Thyroid gland (tissue), 4 donors: ENCODE data around the gene ATP6V0A1. TPM values are rescaled to one million over a fixed set of nuclear protein-coding genes. Genes with fewer than 3 reads are reported as not detected.
"Not testable (repeated sequence)": the region's sequence is repeated elsewhere in the genome, so short reads cannot be mapped to it uniquely, and the experiment has no call there.

ENCODE experiments used
- DNase-seq, 2 donors: peaks; one replicate each; pipeline ENCODE4 v3.0.0-alpha.2; 2019
- H3K27ac ChIP-seq, 3 donors: fragments of 200-600 bp; sonication (generic); 1 replicate in 2 of 3; 2 replicates in 1 of 3; pipeline ENCODE4 v1.5.1; 2016 to 2019; ENCODE audit warnings: mild to moderate bottlenecking in 1 of 3, moderate library complexity in 1 of 3
- H3K27me3 ChIP-seq: fragments of 200-600 bp; sonication (generic); one replicate; pipeline ENCODE4 v1.5.1; 2019
- H3K36me3 ChIP-seq, 2 donors: fragments of 200-600 bp; sonication (generic); one replicate each; pipeline ENCODE4 v1.5.1; 2016 to 2019
- H3K4me1 ChIP-seq, 2 donors: fragments of 200-600 bp; sonication (generic); one replicate each; pipeline ENCODE4 v1.5.1; 2017 to 2019
- H3K4me3 ChIP-seq, 3 donors: fragments of 200-600 bp; sonication (generic); replicated peaks in 1 of 3; 1 replicate in 2 of 3; 2 replicates in 1 of 3; pipeline ENCODE4 v1.5.1; 2016; ENCODE audit warnings: mild to moderate bottlenecking in 1 of 3
- H3K9me3 ChIP-seq: fragments of 200-600 bp; sonication (generic); one replicate; pipeline ENCODE4 v1.5.1; 2017
- CTCF ChIP-seq, 6 experiments: fragments of 200-600 bp in 3 of 6; fragments of 450-650 bp in 3 of 6; sonication (generic) in 3 of 6; IDR thresholded peaks; one replicate each; pipeline ENCODE4 v1.5.1; 2016 to 2019; ENCODE audit warnings: antibody characterized with exemption in 6 of 6, mild to moderate bottlenecking in 2 of 6, inconsistent platforms in 1 of 6, moderate library complexity in 1 of 6
- POLR2A ChIP-seq, 2 donors: fragments of 450-650 bp; IDR thresholded peaks; one replicate each; pipeline ENCODE4 v1.6.1; 2017; ENCODE audit warnings: antibody characterized with exemption in 2 of 2, mild to moderate bottlenecking in 2 of 2, moderate library complexity in 1 of 2
- WGBS, 2 donors: methylation state at CpG; one replicate each; pipeline ENCODE4 v1.1.5; 2017; 5-methylcytosine and 5-hydroxymethylcytosine counted together
- intact Hi-C: fragments of 100-400 bp; cut with DNase I; formaldehyde crosslinking; loops from one replicate; pipeline ENCODE4 v1.15.1; 2023
- total RNA-seq, 4 donors: library from RNA; depleted of rRNA; stranded (reverse); fragments of >200 nt; gene quantifications; one replicate each; pipeline ENCODE4 v1.2.3, GENCODE V29; 2016

ATP6V0A1 gene
- total RNA-seq, 4 donors from 2014 or later: 75.5 to 195 (median 121) TPM

- no peaks in the 10 kb centered on the region for H3K9me3 ChIP-seq
- 96 to 98% methylated on average over 5 of the region's 5 CpGs for WGBS, 2 donors
- DNase-seq: no peak
- no peaks in the 10 kb centered on the region for H3K27me3 ChIP-seq
- H3K27ac ChIP-seq: no peak overlapping the region
- intact Hi-C loops: no loop called here
- TF ChIP-seq CTCF (IDR thresholded peaks at IDR 0.05) (no peak), POLR2A (IDR thresholded peaks at IDR 0.05) (no peak)
- H3K4me1 ChIP-seq: peaks cover 8 to 19% of the 10 kb centered on the region in 2 donors
- H3K36me3 ChIP-seq: peaks cover 16 to 19% of the 10 kb centered on the region in 2 donors
- no peak overlapping the region for H3K4me3 ChIP-seq
Observed at GRCh38 chr17:42537826-42538451, 79.3 kb downstream of the ATP6V0A1 start.

GRCh38 chr17:42538482-42538881, 79.8 kb downstream of the ATP6V0A1 start:
- no peak for DNase-seq
- intact Hi-C loops: no loop called here
- 96 to 98% methylated on average over 14 of the region's 14 CpGs for WGBS, 2 donors
- H3K27me3 ChIP-seq: no peaks in the 10 kb centered on the region
- no peak overlapping the region for H3K27ac ChIP-seq
- TF ChIP-seq CTCF (IDR thresholded peaks at IDR 0.05): no peak
- no peak for TF ChIP-seq POLR2A (IDR thresholded peaks at IDR 0.05)
- no peak overlapping the region for H3K4me3 ChIP-seq
- peaks cover 19 to 21% of the 10 kb centered on the region in 2 donors for H3K36me3 ChIP-seq
- H3K4me1 ChIP-seq: peaks cover 8 to 19% of the 10 kb centered on the region in 2 donors
- H3K9me3 ChIP-seq: no peaks in the 10 kb centered on the region

- H3K36me3 ChIP-seq: peaks cover 21 to 30% of the 10 kb centered on the region in 2 donors
- H3K4me3 ChIP-seq, H3K27me3 ChIP-seq, H3K27ac ChIP-seq, intact Hi-C loops, DNase-seq, H3K9me3 ChIP-seq: not testable (repeated sequence)
- WGBS, 2 donors: 94 to 97% methylated on average over 4 of the region's 4 CpGs
- H3K4me1 ChIP-seq: peaks cover 8 to 11% of the 10 kb centered on the region in 2 donors
Observed at GRCh38 chr17:42540558-42540957, 81.9 kb downstream of the ATP6V0A1 start.

GRCh38 chr17:42541041-42541833, 82.6 kb downstream of the ATP6V0A1 start:
- 85 to 89% methylated on average over 13 to 17 of the region's 17 CpGs for WGBS, 2 donors
- DNase-seq: no peak
- Histone ChIP-seq H3K27me3 (no peaks in the 10 kb centered on the region), H3K36me3 (peaks cover 21 to 30% of the 10 kb centered on the region in 2 donors), H3K4me1 (peaks cover 8 to 9% of the 10 kb centered on the region in 2 donors), H3K9me3 (no peaks in the 10 kb centered on the region), H3K4me3 (no peak overlapping the region), H3K27ac (no peak overlapping the region)
- TF ChIP-seq POLR2A (IDR thresholded peaks at IDR 0.05) (no peak), CTCF (IDR thresholded peaks at IDR 0.05) (no peak)
- intact Hi-C loops: no loop called here

- intact Hi-C loops: no loop called here
Observed at GRCh38 chr17:42543190-42544079, 84.8 kb downstream of the ATP6V0A1 start.

More at GRCh38 chr17:42543190-42544079, 84.8 kb downstream of the ATP6V0A1 start:
- Histone ChIP-seq H3K36me3 (peaks cover 19 to 30% of the 10 kb centered on the region in 2 donors), H3K9me3 (no peaks in the 10 kb centered on the region), H3K4me3 (no peak overlapping the region), H3K27me3 (no peaks in the 10 kb centered on the region), H3K4me1 (peaks cover 3 to 5% of the 10 kb centered on the region in 2 donors), H3K27ac (no peak overlapping the region)
- 94 to 95% methylated on average over 21 to 34 of the region's 39 CpGs for WGBS, 2 donors
- DNase-seq: no peak
- TF ChIP-seq CTCF (IDR thresholded peaks at IDR 0.05) (no peak), POLR2A (IDR thresholded peaks at IDR 0.05) (no peak)
